NCI-H524 treated with DMSO at 0.1 percent for 48 hours (cell line): ENCODE data around the gene EYA2.

Experiments used
- DNase-seq: peaks from one replicate; lab custom pipeline; 2025; lab: John Stamatoyannopoulos, UW

The EYA2 gene

DNA sequence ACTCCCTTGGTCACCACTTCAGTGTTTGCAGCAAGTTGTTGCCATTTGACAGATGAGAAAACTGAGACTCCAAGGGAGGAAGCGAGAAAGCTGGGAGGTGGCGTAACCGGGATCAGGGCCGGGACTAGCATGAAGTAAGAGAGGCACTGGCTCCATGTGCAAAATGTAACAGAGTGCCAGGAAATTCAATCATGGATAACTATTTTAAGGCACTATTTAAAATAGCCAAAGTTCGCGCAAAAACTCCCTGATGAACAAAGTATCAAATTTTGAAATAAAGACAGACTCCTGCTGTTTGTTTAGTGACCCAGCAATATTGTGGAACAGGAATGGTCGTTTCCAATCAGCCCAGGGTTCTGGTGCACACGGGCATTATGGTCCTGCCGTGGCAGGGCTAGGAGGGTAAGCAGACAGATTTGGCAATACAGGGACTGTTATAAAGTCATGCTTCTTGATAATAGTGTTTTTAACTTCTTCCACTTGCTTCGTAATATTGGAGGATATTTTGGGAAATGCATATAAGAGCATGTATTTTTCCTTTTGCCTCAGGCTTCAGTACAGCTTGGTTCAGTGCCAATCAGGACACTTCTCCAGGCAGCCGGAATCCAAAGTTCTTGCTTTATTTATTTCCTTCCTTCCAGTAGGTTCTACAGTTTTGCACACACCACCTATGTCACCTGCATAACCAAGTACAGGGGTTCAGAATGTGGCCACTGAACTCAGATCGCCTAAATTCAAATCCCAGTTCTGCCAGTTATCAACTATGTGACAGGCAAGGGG, 141.6 kb downstream of the EYA2 start:
- no peak for DNase-seq

DNA sequence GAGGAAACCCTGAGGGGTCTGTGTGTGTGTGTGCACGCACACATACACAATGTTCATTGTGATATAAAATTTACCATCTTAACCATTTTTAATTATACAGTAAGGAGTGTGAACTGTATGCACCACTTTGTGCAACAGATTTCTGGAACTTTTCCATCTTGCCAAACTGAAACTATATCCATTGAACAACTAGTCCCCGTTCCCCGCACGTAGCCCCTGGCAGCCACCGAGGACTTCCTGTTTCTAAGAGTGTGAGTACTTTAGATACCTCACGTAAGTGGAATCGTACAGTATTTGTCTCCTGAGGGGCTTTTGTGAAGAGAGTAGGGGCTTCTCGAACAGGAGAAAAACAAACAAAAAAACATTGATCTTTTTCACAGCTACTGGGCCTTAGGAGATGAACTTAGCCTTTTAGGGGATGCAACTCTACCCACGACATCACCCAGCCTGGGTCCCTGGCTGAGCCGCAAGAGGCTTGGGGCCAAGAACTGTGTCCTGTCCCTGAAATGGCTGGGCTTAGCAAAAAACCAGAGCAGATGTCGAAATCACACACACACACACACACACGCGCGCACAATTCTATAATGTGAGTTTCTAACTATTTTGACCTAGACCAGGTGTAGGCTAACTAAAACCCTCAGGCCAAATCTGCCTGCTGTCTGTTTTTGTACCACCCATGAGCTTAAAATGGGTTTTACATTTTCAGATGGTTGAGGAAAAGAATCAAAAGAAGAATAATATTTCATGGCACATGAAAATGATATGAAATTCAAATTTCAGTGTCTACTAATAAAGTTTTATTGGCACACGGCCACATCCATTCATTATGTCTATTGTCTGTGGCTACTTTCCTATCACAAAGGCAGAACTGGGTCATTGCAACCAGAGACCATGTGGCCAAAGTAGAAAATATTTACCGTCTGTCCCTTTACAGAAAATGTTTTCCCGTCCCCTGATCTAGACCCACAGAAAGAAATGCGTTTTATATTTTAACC, 144.2 kb downstream of the EYA2 start:
- DNase-seq, result no peak

DNA sequence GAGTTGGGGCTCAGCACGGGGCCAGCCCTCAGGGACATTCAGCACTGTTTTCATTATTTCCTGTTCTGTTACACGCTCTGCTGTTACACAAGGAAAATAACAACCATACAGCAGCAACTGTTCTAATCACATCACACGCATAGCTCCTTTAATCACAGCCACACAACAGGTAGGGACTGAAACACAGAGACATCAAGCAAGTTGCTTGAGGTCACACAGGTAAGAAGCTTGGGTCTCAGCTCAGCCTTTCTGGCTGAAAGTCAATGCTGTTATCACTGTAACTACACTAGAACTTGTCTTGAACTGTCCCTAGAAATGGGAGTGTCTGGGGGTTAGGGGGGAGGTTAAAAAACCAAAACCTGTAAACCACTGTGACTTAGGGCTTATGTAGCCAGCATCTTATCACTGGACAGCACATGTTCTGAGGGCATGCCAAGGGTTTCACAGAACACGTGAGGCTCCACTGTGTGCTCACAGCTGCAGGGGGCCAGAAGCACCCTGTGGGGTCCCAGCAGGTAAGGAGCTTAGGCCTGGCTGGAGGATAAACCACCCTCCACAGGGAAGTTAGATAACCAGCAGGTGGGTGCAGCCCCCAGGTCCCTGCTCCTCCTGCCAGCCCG, 146.0 kb downstream of the EYA2 start:
- no peak for DNase-seq

DNA sequence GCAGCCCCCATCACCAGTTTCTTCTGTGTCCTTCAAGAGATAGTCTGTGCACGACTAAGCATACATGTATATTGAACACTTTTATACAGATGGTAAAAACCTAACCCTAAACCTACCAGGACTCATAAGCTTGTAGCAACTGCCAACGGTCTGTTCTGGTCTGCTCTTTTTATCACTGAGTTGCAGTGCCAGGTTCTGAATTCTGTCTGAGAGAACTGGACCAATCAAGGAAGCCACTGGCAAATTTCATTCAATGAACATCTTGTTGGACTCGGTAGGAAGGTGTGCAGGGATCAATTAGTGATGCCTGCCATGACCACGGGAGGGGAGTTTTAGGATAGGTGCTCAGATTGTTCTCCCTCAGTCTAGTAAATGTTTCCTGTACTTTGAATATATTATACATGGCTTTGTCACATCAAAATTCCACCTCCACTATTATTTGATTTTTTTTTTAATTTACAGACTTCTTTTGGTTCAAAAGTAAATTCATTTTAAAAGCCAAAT, 146.8 kb downstream of the EYA2 start:
- DNase-seq, result no peak

DNA sequence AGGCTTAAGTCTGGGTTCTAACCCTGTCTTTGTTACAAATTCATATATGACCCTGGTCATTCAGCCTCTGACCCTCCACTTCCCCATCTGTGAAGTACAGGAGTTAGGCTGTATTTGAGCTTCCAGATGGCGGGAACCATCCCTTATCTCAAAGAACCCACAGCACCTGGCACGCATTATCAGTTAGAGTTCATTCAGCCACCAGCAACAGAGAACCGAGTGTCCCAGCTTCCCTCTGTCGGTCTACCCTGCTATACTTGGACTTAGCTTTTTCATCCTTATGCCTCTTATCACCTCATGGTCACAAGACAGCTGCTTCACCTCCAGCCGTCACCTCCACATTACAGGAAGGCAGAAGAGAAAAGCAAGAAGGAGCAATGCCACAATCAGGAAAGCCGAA, 147.8 kb downstream of the EYA2 start:
- DNase-seq, result no peak

DNA sequence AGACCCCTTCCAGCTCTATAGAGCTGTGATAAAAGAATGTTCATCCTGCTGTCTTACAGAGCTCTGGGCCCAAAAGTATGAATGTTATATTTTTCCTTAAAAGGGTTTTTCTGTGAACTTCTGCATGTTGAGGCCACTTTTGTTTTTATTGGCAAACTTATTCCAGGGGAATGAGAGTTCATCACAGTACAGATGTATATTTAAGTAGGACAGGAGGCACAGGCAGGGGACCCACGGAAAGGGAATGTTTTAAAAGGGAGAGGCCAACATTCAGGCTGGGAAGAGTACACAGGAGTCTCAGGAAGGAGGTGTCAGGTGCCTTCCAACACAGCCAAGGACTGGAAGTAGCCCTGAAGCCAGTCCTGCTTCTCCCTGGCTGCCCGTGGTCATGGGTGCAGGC, 148.4 kb downstream of the EYA2 start:
- no peak for DNase-seq

DNA sequence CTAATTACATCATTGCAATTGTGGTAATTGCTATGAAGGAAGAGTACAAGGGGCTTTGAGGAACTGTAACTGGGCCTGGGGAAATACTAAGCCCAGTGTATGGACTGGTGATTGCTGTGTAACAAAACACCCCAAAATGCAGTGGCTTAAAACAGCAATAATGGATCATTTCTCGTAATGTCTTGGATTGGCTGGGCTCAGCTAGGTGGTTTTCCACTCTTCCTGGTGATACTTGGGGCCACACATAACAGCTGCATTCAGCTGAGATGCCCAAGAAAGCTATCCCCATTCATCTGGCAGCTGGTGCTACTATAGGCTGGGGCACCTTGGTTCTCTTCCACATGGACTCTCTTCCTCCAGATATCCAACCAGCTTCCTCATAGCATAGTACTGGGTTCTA, 150.3 kb downstream of the EYA2 start:
- no peak for DNase-seq

DNA sequence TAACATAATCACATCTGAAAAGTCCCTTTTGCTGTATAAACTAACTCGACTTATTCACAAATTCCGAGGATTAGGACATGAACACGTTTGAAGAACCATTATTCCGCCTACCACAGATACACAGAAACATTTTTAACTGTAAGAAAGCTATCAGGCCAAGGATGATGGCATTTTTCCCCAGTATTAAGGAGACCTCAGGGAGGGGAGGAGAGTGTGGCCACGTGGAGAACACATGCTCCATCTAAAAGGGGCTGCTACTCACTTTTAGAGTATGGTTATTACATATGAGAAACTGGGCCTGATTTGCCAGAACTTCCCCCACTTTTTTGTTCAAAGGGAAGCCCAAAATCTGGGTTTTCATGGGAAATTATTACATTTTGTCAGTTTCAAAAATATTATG, 153.4 kb downstream of the EYA2 start:
- DNase-seq, result no peak

DNA sequence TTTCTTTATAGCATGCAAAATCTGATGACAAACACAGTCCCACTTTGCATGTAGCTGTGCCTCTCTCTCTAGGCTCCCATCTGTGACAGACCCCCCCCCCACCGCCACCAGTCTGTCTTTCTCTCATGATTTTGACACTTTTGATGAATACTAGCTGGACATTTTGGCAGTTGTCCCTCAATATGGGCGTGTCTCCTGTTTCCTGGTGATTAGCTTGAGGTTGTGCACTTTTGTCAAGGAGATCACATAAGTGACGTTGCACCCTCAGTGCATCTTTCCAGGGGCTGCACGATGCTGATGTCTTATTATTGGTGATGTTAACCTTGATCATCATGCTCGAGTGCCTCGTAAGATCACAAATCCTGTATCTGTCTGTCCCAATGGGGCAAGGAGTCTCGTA, 155.1 kb downstream of the EYA2 start:
- no peak for DNase-seq

DNA sequence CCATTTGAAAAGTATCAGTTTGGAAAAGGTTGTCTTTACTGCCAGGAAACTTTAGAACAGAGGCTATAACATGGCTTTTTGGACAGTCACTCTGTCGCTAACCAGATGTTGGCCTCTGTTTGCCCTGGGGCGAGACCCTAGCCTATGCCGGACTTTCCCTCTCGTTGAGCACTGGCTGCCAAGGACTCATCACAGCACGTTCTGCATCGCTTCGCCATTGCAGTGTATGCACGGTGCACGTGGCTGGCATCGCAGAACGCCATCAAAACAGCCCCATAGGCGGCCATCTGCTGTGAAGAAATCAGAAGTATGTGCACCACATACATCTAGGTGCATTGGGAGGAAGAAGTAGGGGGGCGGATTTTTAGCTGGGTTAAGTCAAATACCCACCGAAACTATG, 156.4 kb downstream of the EYA2 start:
- DNase-seq, result no peak

DNA sequence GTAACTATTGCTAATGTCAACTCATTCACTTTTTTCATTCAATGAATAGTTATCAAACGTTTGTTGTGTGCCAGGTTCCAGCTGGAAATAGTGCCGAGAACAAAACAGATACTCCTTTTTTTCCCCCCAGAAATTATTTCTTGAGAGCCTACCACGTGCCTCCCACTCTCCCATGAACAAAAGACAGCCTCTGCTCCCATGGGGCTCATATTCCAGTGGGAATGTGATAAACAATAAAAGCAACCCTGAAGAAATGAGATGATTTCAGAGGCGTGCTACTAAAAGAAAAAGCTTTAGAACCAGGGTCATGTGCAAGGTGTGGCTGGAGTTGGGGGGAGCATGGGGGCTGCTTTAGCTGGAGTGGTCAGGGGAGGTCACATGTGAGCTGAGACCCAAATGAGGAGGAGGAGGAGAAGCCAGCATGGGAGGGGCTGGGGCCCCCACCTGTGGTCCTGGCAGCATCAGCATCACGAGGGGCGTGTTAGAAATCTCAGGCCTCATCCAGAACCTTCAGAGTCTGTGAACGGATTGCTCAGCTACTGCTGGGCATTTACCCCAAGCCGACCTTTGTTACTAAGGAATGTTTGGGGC, 157.4 kb downstream of the EYA2 start:
- no peak for DNase-seq

DNA sequence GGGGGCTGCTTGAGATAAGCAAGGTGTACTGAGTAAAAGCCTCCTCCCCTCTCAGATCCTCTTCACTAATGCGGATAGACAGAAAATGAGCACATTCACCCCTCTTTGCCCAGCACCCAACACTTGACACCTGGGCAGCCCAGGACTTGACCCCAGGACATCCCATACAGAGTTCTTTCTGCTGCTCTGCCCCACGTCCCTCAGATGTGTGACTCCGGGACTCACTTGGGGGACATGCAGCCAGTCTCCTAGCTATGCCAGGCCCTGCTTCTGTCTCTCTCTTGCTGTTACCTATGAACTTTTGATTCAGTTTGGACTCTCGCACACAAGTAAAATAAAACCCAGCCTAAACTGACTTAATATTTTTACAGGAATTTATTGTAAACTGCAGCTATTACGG, 159.9 kb downstream of the EYA2 start:
- DNase-seq, result no peak

DNA sequence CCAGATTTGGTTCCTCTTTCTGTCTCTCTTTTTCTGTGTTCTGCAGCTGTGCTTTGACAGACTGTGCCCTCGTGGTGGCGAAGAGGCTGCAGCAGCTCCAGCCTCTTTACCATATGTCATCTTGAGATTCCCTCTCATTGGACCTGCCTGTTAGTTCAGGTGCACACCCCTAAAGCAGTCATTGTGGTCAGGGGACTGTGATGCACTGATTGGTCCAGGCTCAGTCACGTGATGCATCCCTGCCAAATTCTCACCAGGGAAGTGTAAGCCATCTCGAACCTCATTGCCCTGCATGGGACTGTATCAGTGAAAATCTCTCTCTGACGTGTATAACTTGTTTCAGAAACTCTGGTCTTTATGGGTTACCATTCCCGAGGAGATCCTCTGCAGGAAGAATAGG, 160.3 kb downstream of the EYA2 start:
- DNase-seq, result no peak

DNA sequence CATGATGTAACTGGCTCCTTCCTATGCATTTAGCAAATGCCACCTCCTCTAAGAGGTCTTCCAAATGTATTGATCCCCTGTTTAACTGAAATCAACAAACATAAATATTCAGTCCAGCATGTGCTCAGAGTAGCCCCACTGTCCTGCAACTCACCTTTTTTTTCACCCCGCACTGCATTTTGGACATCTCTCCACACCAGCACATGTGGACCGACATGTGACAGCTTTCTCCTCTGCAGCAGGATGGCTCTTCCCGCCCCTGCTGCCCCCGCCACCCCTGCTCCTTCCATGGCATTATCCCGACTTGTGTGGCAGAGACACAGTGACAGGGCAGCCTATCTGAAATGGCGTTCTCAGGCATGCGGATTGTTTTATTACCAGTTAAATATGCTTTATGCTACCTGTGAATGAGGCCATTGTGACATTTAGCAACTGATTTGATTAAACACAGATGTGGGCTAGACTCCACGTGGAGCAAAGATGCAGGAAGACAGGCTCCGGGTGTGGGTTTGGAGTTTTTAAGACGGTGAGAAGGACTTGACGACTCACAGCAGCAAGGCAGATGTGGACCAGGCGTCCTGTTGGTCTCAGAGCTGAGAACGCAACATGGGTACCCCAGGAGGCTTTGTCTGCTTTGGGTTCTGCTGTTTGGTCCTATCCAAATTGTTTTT, 161.2 kb downstream of the EYA2 start:
- no peak for DNase-seq

DNA sequence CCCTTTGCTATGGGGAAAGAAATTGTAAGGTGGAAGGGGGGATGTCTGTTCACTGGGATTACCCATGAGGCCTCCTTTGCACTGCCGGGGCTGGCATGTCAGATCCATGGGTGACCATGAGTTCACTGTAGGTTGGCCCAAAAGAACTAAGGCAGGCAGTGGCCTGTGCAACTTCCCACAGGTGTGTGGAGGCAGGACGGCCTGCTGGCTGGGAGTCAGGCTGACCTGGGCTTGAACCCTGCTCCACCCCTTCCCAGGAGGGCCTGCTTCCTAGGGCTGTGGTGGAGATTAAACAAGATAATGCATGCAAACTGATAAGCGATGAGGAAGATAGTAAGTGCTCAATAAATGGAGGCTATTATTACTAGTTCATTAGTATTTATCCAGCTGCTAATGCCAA, 163.0 kb downstream of the EYA2 start:
- no peak for DNase-seq

DNA sequence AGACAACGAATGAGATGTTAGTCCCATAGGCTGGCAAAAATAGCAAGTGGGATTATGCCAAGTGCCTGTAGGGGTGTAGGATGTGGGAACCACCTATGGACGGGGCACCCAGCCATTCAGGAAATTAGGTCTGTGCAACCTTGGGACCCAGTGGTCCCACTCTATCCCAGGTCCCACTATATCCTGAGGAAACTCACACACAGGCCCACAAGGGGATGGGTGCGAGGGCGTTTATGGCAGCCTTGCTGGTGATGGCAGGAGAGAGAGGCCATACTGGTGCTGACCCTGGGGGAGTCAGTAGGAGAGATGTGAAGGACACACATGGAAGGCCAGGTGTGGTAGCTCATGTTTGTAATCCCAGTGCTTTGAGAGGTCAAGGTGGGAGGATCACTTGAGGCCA, 163.6 kb downstream of the EYA2 start:
- no peak for DNase-seq

DNA sequence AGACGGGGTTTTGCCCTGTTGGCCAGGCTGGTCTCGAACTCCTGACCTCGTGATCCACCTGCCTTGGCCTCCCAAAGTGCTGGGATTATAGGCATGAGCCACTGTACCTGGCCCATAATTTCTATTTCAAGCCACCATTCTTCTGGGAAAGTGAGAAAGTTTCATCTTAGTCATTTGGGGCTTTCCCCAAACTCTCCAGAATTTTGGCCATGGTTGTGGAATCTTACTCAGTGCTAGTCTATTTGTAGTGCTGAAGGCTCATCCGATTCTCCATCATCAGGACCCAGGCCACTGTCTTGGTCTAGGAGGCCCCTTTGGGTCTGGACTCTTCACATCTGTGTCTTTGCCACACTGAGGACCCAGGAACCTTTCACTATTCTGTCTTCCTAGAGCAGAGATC, 164.9 kb downstream of the EYA2 start:
- DNase-seq, result no peak

DNA sequence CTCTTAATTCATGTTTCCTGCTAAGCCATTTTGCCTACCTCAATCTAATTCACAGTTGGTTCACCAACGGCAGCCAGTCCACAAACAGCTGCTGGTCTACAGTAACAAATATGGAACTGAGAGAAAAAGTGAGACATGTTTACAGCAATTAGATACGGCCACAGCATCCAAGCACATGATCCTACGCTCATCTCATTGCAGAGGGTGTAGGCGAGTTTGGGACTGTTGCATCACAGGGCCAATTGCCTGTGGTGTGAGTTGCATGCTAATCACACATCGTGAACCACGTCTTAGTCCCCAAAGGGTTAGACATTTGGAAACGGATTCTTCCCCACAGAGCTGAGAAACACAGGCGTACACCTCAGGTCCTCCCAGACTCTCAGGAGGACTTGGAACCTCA, 166.9 kb downstream of the EYA2 start:
- no peak for DNase-seq

DNA sequence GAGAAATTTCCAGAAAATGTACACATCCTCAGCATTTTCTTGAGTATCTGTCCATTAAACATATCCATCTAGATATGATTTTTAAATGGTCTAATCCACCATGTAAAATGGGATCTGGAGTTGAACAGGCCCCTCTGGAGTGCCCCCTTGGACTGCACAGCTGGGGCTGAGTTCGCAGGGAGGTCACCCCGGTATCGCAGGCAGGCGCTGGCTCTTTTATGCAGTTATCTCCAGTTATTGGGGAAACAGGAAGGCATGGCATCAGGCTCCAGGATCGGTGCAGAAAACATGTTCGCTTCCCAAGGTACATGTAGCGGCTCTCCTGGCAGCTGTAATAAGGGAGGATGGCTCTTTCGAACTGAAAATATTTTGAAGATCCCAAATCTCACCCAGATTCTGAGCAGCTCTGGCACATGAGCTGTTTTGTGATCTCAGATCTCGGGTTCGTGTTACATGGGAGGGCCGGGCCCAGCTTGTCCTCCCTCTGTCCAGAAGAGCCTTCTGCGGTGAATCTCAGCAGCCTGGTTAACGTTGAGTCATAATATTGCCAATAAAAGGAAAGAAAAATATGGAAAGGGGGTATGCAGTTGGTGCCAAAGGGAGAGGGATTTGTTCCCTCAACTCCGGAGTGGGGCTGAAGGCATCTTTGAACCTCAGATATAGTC, 167.7 kb downstream of the EYA2 start:
- DNase-seq, result no peak

DNA sequence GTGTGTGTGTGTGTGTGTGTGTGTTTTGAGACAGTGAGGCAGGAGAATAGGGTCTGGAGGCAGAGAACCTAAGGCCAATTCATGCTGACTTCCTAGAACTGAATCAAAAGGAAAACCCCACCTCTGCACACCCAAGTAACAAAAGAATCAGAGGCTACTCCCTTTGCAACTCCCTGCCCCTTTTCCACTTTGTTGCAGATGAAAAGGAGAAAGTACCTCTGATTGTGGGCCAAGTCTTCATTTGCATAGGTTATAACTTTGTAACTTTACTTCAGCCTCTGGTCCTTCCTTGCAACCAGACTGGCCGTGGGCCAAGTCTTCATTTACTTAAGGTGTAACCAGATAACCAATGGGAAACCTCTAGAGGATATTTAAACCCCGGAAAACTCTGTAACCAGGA, 168.8 kb downstream of the EYA2 start:
- DNase-seq, result no peak

DNA sequence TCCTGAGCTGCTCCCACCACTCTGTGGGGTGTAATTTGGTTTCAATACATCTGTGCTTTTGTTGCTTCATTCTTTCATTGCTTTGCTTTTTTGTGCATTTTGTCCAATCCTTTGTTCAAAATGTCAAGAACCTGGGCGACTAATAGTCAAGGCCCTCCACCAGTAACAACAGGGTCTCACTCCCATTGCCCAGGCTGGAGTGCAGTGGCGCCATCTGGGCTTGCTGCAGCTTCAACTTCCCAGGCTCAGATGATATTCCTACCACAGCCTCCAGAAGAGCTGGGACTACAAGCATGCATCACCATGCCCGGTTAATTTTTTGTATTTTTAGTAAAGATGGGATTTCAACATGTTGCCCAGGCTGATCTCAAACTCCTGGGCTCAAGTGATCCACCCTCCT, 169.2 kb downstream of the EYA2 start:
- DNase-seq, result no peak
